C4-2B (cell line): ENCODE data around the gene XYLT1.

ENCODE experiments used
- CTCF ChIP-seq: fragments of 450-650 bp; conservative IDR thresholded peaks from 2 replicates; pipeline ENCODE4 v1.5.1; 2017; ENCODE audit warnings: mild to moderate bottlenecking
- ZFX ChIP-seq: fragments of 450-650 bp; IDR thresholded peaks from 2 replicates; pipeline ENCODE4 v1.6.1; 2017

DNA sequence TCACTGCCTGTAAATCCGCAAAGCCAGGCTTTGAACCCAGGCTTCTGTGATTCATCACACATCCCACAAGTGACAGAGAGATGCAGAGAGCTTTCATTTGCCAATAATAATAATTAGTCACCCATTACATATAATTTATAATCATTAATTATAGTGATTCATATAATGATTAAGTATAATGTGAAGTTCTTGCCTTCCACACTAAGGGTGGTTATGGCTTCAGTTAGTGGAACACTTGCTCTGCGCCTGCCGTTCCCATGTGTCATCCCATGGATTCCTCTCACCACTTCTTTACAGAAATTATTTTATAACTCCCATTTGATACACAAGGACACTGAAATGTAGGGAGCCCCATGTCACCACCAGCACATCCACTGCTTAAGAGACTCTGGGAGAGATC lies 39.8 kb upstream of the XYLT1 start:
- TF ChIP-seq CTCF (no peak), ZFX (no peak)
